ENCODE results near the gene BCL7A.
"Not testable (repeated sequence)": the region's sequence is repeated elsewhere in the genome, so short reads cannot be mapped to it uniquely, and the experiment has no call there.

BCL7A gene

GRCh38 chr12:122024132-122024785, 2.6 kb downstream of the BCL7A start:
- no peak for DNase-seq (ENCODE audit: low read depth in 2 of 3, low spot score in 2 of 3)

DNA sequence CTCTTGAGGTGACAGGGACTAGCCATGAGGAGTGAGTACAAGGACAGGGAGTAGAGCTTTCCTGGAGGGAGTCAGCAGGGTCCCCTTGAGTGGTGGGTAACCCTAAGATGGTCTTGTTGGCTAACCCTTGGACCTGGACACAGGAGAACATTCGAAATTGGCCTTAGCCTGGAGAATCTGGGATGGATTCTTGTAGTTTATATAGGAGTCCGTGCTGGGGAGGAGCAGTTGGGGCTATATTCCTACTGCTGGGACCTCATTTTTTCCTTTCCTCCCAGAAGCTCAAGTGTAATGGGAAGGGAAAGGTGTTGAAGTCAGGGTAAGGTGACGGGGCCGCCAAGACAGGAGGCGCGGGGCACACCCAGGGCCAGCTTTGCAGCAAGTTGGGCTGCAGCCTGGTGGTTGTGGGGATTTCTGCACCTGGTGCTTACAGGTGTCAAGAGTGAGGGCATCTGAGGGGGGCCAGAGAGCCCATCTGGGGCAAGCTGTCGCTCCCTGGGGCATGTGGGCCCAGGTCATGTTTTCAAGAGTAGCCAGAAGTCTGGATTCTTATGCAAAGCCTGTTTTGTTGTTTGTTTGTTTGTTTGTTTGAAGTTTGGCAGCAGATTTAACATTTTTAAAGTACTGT, 5.1 kb downstream of the BCL7A start:
- DNase-seq (ENCODE audit: low read depth in 2 of 3, low spot score in 2 of 3), result no peak

GRCh38 chr12:122028165-122028904, 6.7 kb downstream of the BCL7A start:
- DNase-seq (ENCODE audit: low read depth in 2 of 3, low spot score in 2 of 3), result no peak

GRCh38 chr12:122028905-122029560, 7.3 kb downstream of the BCL7A start:
- DNase-seq (ENCODE audit: low read depth in 2 of 3, low spot score in 2 of 3), result peak in 2 of 3 experiments; percentile 30 to 44

DNA sequence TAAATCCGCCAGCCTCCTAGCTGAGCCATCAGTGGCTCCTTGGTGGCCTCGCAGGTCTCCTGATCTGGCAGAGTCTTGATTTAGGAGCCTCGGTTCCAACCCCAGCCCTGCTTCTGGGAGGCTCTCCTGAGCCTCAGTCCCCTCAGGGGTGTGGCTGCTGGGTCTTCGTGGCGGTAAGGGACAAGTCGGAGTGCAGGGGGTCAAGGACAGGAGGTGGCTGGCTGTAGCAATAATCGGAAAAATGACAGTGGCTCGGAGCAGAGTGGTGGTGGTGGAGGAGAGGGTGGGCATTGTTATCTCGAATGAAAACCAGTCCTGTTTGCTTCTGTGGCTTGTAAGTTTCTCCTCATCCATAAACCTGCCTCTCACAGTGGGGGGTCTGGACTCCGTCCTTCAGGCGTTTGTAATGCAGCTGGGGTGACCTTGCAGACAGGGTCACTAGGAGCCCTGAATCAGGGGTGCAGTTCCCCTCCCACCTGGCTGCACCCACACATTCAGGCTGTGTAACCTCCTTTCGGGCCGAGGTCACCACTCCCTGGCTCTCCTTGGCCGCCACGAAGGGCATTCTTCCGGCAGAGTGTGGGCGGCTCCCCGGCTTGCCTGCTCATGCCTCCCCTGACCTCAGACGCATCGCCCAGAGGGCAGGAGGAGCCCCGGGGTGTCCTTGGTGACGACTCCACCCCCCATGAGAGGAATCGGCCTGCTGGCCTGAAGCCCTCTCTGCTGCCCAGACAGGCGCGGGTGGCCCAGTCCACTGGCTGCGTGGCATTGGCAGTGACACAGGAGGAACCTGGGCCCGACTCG, 8.1 kb downstream of the BCL7A start:
- DNase-seq (ENCODE audit: low read depth in 2 of 3, low spot score in 2 of 3), result no peak

DNA sequence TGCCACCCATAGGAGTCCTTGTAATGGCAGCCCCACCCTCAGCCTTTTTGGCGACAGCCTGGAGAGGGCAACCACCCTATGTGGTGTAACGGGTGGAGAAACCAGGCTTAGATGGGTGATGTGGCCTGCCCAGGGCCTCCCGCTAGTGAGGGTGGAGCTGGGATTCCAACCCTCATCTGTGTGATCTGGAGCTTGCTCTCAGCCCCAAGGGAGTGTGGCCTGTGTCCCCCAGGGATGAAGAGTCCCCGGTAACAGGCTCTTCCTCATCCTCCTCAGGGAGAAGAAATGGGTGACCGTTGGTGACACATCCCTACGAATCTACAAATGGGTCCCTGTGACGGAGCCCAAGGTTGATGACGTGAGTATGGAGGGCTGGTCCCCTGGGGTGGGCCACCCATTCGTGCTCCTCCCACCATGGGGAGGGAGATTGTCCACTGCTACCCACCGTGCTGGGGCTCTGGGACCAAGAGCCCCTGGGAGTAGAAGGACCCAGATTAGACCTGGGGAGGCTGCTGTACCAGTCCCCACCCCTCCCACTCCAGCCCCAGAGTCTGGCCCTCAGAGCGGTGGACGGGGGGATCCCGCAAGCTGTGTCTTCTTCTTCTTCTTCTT, 8.8 kb downstream of the BCL7A start:
- no peak for DNase-seq (ENCODE audit: low read depth in 2 of 3, low spot score in 2 of 3)

DNA sequence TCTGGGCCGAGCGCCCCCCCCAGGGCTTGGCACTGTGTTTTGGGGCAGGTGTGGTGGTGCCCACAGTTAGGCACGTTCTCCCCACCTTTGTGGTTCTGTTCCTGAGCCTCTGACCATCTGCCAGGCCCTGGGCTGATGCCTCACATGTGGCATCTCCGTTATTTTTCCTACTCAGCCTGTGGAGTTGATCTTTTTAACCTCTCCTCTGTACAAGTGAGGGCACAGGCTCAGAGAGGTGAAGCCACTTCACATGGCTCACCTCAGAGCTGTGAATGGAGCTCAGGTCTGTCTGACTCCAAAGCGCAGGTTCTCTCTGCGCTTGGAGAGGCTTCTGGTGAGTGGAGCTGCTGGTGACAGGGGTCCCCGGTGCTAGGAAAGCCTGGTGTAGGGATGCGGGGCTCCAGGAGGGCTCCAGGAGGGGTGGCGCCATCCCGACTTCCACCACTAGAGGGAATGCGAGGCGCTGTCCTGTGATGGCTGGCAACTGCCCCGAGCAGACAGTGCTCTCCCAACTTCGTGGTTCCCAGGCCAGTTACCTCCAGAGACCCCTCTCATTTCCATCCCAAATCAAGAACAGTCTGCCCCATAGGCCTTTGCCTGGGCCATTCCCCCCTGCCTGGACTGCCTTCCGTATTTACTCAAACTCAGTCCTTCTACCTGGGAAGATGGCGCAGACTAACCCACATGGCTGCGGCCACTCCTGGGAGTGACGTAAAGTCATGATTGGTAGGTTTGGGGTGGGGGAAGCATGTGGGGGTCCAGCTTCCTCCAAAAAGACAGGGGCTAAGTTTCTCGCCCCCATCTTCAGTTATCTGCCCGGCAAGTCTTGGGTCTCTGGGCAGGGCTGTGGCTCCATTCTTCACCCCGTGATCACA, 9.9 kb downstream of the BCL7A start:
- DNase-seq (ENCODE audit: low read depth in 2 of 3, low spot score in 2 of 3), result peak in 1 of 3 experiments; percentile 57

- DNase-seq (ENCODE audit: low read depth in 2 of 3, low spot score in 2 of 3), result no peak
Observed at GRCh38 chr12:122032580-122032979, 10.9 kb downstream of the BCL7A start.

DNA sequence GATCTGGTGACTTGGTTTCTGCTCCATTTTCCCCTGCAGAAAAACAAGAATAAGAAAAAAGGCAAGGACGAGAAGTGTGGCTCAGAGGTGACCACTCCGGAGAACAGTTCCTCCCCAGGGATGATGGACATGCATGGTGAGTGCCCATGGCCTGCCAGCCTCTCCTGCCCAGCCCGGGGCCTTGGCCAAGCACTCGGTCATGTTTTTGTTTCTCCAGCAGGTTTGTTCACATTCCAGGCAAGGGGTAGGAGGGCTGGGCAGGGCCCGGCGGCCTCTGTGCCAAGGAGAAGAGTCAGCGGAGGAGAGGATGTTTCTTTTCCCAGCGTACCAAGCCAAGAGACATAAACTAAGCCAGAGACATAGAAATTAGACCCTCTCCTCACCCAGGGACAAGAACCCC, 13.6 kb downstream of the BCL7A start:
- DNase-seq (ENCODE audit: low read depth in 2 of 3, low spot score in 2 of 3), result no peak

GRCh38 chr12:122036153-122036552, 14.5 kb downstream of the BCL7A start:
- DNase-seq (ENCODE audit: low read depth in 2 of 3, low spot score in 2 of 3), result no peak

GRCh38 chr12:122040579-122041386, 19.1 kb downstream of the BCL7A start:
- DNase-seq (ENCODE audit: low read depth in 2 of 3, low spot score in 2 of 3), result no peak

- not testable (repeated sequence) for DNase-seq (ENCODE audit: low read depth in 2 of 3, low spot score in 2 of 3)
Observed at GRCh38 chr12:122041458-122041857, 19.8 kb downstream of the BCL7A start.

DNA sequence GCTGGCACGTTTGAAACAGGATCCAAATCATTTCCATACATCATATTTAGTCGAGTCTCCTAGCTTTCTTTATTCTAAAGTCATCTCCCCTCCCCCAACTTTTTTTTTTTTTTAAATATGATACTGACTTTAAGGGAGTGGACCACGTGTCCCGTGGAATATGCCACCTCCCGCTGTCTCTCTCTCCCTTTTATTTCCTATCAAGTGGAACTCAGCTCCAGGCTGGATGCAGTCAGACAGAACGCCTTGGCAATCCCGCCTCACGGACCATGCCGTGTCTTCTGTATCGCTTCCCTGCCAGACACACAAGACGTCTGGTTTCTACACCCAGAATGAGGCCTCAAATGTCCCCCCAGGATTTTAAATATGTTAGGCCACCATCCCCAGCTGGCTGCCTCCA, 21.2 kb downstream of the BCL7A start:
- no peak for DNase-seq (ENCODE audit: low read depth in 2 of 3, low spot score in 2 of 3)

- DNase-seq (ENCODE audit: low read depth in 2 of 3, low spot score in 2 of 3), result no peak
Observed at GRCh38 chr12:122043476-122043875, 21.8 kb downstream of the BCL7A start.

DNA sequence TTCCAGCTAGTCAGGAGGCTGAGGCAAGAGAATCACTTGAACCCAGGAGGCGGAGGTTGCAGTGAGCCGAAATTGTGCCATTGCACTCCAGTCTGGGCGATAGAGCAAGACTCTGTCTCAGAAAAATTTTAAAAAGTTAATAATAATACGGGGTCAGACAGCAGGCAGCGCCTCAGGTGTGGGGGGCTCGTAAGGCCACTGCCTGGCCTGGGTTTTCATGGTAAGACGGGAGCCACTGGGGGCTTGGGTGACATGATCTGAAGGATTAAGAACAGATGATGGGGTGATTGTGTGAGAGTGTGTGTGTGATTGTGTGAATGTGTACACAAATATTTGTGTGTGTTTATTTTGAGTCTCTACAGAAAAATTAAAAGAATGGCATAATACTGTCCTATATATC, 23.6 kb downstream of the BCL7A start:
- no peak for DNase-seq (ENCODE audit: low read depth in 2 of 3, low spot score in 2 of 3)

- DNase-seq (ENCODE audit: low read depth in 2 of 3, low spot score in 2 of 3), result no peak
Observed at GRCh38 chr12:122046145-122046544, 24.5 kb downstream of the BCL7A start.

DNA sequence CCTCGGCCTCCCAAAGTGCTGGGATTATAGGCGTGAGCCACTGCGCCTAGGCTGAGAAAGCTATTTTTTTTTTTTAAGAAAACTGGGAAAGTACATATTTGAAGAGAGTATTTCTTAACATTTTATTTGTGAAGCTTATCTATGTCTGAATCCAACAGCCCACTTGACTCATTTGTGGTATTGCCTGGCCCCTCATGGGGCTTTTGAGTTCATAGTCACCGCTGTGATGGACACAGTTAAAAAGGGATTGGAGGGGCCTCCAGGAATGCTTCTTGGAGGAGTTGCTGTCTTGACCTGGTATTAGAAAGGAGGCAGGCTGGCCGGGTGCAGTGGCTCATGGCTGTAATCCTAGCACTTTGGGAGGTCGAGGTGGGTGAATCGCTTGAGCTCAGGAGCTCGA, 26.5 kb downstream of the BCL7A start:
- no peak for DNase-seq (ENCODE audit: low read depth in 2 of 3, low spot score in 2 of 3)

- DNase-seq (ENCODE audit: low read depth in 2 of 3, low spot score in 2 of 3), result no peak
Observed at GRCh38 chr12:122049827-122050226, 28.1 kb downstream of the BCL7A start.

DNA sequence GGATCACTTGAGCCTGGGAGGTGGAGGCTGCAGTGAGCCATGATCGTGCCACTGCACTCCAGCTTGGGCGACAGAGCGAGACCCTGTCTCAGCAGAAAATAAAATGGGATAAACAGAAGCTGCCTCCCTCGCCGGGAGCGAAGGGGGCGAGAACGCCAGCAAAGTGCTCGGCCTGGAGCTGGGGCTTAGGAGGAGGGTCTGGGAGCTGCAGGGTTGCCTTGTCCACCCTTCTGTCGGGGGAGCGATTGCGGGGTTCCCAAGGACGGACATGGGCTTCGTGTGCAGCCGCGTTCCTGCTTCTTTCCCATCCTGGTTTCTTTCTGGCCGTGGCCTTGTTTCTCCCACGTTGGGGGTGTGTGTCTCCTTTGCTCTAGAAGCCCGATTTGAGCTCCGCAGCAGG, 29.0 kb downstream of the BCL7A start:
- no peak for DNase-seq (ENCODE audit: low read depth in 2 of 3, low spot score in 2 of 3)

All from activated CD8-positive, alpha-beta memory T cell treated with anti-CD3 and anti-CD28 coated beads for 48 hours (primary cell).